ENCODE data around the gene UCKL1.

Gene UCKL1

GRCh38 chr20:63903796-63904561 lies 52.2 kb downstream of the UCKL1 start:
- TF ChIP-seq, protein P1, sequence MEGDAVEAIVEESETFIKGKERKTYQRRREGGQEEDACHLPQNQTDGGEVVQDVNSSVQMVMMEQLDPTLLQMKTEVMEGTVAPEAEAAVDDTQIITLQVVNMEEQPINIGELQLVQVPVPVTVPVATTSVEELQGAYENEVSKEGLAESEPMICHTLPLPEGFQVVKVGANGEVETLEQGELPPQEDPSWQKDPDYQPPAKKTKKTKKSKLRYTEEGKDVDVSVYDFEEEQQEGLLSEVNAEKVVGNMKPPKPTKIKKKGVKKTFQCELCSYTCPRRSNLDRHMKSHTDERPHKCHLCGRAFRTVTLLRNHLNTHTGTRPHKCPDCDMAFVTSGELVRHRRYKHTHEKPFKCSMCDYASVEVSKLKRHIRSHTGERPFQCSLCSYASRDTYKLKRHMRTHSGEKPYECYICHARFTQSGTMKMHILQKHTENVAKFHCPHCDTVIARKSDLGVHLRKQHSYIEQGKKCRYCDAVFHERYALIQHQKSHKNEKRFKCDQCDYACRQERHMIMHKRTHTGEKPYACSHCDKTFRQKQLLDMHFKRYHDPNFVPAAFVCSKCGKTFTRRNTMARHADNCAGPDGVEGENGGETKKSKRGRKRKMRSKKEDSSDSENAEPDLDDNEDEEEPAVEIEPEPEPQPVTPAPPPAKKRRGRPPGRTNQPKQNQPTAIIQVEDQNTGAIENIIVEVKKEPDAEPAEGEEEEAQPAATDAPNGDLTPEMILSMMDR (IDR thresholded peaks at IDR 0.05; ENCODE audit: control insufficient read depth, insufficient read depth, low read depth, low read length, missing control alignments), result no peak
- no peak overlapping the region for H3K4me3 ChIP-seq (ENCODE audit: control insufficient read depth, low read depth, low read length)
- DNase-seq (ENCODE audit: low read depth), result no peak

DNA sequence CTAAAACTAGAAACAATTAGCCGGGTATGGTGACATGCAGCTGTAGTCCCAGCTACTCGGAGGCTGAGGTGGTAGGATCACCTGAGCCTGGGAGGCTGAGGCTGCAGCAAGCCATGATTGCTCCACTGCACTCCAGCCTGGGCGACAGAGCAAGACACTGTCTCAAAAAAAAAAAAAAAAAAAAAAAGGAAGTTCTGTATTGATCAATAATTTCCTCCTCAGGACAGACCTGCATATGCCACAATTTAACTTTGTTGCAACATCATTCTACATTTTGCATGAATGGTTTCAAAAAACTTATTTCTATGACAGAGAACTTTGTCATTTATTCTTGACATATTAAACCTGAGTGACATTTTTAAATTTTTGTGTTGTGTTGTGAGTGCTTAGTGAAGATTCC lies 55.8 kb downstream of the UCKL1 start:
- no peak for DNase-seq (ENCODE audit: low read depth)
- no peak overlapping the region for H3K4me3 ChIP-seq (ENCODE audit: control insufficient read depth, low read depth, low read length)
- TF ChIP-seq, protein P1 (IDR thresholded peaks at IDR 0.05; ENCODE audit: control insufficient read depth, insufficient read depth, low read depth, low read length, missing control alignments), result no peak

DNA sequence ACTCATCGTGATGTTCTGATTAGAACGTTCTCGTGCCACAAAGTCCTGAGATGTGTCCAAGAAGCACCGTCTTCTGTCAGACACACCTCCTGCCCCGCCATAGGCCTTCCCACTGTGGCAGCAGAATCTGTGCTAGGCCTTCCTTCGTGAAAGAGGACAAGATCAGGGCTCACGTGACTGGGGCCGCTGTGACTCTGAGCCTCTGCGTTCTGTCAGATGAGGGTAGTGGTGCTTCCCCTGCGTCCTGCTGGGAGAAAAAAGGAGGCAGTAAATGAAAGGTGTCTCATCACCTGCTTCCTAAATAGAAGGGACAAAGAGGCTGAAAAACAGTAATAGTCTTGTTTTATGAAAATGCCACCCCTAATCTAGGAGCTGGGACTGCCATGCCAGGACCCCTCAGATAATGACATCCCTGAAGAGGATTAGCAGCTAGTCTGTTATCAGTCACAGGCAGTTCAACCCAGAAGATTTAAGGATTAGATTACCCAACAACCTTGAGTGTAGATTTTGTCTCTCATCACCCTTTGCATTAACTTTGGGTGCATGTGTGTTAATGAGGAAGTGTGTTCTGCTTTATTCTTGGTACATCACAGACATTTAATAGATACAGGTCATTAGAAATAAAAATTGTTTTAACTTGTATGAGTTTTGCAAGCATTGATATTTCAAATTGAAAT lies 57.2 kb downstream of the UCKL1 start:
- no peak overlapping the region for H3K4me3 ChIP-seq (ENCODE audit: control insufficient read depth, low read depth, low read length)
- no peak for DNase-seq (ENCODE audit: low read depth)
- TF ChIP-seq, protein P1 (IDR thresholded peaks at IDR 0.05; ENCODE audit: control insufficient read depth, insufficient read depth, low read depth, low read length, missing control alignments), result no peak

- TF ChIP-seq, protein P1 (IDR thresholded peaks at IDR 0.05; ENCODE audit: control insufficient read depth, insufficient read depth, low read depth, low read length, missing control alignments), result no peak
- DNase-seq (ENCODE audit: low read depth), result no peak
- no peak overlapping the region for H3K4me3 ChIP-seq (ENCODE audit: control insufficient read depth, low read depth, low read length)
These were observed 58.1 kb downstream of the UCKL1 start for GRCh38 chr20:63897978-63898561.

GRCh38 chr20:63896264-63897105 lies 59.7 kb downstream of the UCKL1 start:
- TF ChIP-seq, protein P1 (IDR thresholded peaks at IDR 0.05; ENCODE audit: control insufficient read depth, insufficient read depth, low read depth, low read length, missing control alignments), result no peak
- no peak for DNase-seq (ENCODE audit: low read depth)
- H3K4me3 ChIP-seq (ENCODE audit: control insufficient read depth, low read depth, low read length), result peak overlapping the region; percentile 67

DNA sequence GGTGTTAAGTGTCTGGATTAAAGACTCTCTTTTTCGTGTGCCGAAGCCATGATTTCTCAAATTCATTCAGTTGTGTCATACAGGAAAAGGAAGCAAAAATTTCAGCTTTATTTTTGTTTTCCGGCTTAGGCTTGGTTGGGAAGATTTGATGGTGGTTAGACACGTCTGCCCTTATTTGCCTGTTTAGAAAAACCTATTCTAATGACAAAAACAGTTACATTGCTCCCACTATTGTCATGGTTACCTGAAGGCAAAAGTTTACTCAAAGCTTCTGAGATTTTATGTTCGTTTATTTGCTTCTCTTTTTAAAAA lies 60.3 kb downstream of the UCKL1 start:
- peak overlapping the region; percentile 67 for H3K4me3 ChIP-seq (ENCODE audit: control insufficient read depth, low read depth, low read length)
- DNase-seq (ENCODE audit: low read depth), result no peak
- TF ChIP-seq, protein P1 (IDR thresholded peaks at IDR 0.05; ENCODE audit: control insufficient read depth, insufficient read depth, low read depth, low read length, missing control alignments), result no peak
